ENCODE measurements around the gene PTMS. TPM values are rescaled to one million over a fixed set of nuclear protein-coding genes. Genes with fewer than 3 reads are reported as not detected.
A peak's percentile ranks its signal among the peaks of the same experiment; 100 is the strongest.

PTMS gene
- total and polyA plus RNA-seq, 8 donors: 41.0 to 276 (median 77.5) TPM

DNA sequence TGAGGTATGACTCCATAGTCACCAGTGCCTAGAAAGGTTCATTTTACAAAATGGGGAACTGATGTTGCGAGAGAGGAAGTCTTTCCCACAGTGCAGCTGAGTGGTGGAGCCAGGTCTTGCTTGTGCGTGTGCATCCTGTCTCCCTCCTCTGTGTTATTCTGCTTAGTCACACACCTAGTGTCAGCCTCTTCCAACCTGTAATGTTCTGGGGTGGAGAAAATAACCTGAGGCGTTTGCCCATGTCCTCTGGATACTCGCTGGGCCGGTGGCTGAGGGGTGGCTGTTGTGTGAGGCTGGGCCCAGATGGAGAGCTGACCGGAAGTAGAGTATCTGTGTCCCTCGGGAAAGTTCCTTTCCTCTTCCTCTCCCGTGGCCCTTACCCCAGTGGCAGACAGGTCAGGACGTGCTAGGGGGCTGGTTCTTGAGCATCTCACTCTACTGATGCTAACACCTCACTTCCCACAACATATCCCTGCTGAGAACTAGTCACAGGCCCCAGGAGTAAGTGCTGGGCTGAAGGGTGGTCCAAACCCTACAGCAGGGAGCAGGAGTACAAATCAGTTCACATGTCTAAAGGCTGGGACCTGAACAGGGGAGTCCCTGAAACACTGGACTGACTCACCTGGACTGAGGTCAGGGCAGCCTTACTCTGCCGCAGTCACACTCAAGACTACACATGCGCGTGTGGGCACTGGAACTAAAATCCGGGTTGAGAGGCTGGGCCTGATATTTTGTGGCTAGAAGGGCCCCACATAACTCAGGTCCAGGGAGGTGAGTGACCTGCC, 20.2 kb upstream of the PTMS start:
- H3K27me3 ChIP-seq: no peaks in the 10 kb centered on the region
- 72 to 80% methylated on average over 13 of the region's 13 CpGs for WGBS, 2 donors
- no peak overlapping the region for H3K4me3 ChIP-seq
- DNase-seq (no peak), FAIRE-seq (no peak), ATAC-seq (peak in 3 of 4 donors; percentile 16 to 65 (median 65))
- H3K36me3 ChIP-seq: peaks cover 4 to 48% (median 30%) of the 10 kb centered on the region in 3 donors
- peak overlapping the region in 1 of 4 donors; percentile 33 for H3K27ac ChIP-seq
- intact Hi-C loops (cut with DNase I): no loop called here
- TF ChIP-seq, protein P1, sequence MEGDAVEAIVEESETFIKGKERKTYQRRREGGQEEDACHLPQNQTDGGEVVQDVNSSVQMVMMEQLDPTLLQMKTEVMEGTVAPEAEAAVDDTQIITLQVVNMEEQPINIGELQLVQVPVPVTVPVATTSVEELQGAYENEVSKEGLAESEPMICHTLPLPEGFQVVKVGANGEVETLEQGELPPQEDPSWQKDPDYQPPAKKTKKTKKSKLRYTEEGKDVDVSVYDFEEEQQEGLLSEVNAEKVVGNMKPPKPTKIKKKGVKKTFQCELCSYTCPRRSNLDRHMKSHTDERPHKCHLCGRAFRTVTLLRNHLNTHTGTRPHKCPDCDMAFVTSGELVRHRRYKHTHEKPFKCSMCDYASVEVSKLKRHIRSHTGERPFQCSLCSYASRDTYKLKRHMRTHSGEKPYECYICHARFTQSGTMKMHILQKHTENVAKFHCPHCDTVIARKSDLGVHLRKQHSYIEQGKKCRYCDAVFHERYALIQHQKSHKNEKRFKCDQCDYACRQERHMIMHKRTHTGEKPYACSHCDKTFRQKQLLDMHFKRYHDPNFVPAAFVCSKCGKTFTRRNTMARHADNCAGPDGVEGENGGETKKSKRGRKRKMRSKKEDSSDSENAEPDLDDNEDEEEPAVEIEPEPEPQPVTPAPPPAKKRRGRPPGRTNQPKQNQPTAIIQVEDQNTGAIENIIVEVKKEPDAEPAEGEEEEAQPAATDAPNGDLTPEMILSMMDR (IDR thresholded peaks at IDR 0.05): no peak
- no peaks in the 10 kb centered on the region for H3K4me1 ChIP-seq
- H3K9me3 ChIP-seq: no peaks in the 10 kb centered on the region

DNA sequence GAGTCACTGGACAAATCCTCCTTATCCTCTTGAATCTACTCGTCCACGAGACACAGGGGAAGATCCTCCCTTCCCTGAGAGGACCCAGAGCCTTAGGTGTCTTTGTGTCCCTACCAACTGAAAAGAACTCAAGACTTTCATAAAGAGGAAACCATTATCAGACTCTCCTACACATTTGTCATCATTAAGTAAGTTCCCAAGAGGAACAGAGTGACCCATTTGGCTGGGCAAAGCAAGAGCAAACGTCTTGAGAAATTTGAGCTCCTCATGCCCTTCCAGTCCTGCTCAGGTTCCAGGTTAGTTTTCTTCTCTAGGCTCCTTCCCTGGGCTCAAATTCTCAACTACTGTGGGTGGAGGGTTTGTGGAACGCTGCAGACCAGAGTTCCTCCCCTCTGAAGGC, 18.9 kb upstream of the PTMS start:
- Histone ChIP-seq H3K4me1 (peaks cover 6 to 8% (median 6%) of the 10 kb centered on the region in 3 donors), H3K9me3 (no peaks in the 10 kb centered on the region), H3K27ac (no peak overlapping the region), H3K27me3 (no peaks in the 10 kb centered on the region), H3K4me3 (no peak overlapping the region), H3K36me3 (peaks cover 4 to 55% (median 30%) of the 10 kb centered on the region in 3 donors)
- TF ChIP-seq, protein P1 (IDR thresholded peaks at IDR 0.05): no peak
- no peak for FAIRE-seq
- intact Hi-C loops (cut with DNase I): no loop called here
- no peak for DNase-seq
- no peak for ATAC-seq
- 74 to 76% methylated on average over 4 of the region's 4 CpGs for WGBS, 2 donors

DNA sequence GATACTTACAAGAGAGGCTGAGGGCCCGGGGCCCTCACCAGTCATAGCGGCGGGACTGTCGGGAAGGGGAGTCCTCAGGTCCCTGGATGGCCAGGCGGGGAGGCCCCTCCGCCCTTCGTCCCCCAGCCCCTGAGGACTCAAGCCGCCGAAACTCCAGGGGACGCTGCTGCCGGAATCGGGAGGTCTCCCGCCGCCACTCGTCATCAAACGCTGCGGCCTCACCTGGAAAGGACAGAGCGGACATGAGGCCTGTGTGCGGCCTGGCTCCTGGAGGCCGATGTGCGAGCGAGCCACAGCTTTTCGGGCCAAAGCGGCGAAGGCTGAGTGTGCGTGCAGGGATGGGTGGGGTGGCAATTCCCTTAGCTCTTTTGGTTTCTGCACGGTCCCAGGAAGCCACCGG, 17.4 kb upstream of the PTMS start:
- H3K36me3 ChIP-seq: peaks cover 4 to 55% (median 30%) of the 10 kb centered on the region in 3 donors
- intact Hi-C loops (cut with DNase I): no loop called here
- H3K4me1 ChIP-seq: peaks cover 7 to 9% (median 8%) of the 10 kb centered on the region in 3 donors
- DNase-seq: no peak
- no peak for FAIRE-seq
- 91 to 97% methylated on average over 28 of the region's 28 CpGs for WGBS, 2 donors
- H3K9me3 ChIP-seq: no peaks in the 10 kb centered on the region
- no peak overlapping the region for H3K27ac ChIP-seq
- TF ChIP-seq, protein P1 (IDR thresholded peaks at IDR 0.05): no peak
- H3K27me3 ChIP-seq: no peaks in the 10 kb centered on the region
- ATAC-seq: no peak
- no peak overlapping the region for H3K4me3 ChIP-seq

DNA sequence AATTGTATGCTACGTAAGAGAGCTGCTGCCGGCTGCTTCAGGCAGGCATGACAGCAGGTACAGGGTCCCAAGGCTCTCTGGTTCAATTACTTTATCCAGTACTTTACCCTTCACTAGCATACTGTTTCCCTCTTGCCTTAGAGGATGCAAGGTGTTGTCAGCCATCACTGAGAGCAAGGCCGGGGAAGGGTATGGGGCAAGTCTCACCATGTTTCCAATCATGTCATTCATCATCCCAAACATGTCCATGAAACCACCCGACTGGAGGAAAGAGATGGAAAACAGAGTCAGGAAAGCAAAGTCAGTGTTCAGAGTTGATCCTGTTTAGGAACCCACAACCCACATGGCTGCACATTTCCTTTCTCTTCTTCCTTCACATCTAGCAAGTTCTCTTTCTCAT, 15.7 kb upstream of the PTMS start:
- intact Hi-C loops (cut with DNase I): no loop called here

More for the DNA sequence above, 15.7 kb upstream of the PTMS start:
- ATAC-seq (no peak), DNase-seq (no peak), FAIRE-seq (no peak)
- WGBS, 2 donors: 83 to 86% methylated on average over 4 of the region's 4 CpGs
- Histone ChIP-seq H3K36me3 (peaks cover 4 to 55% (median 30%) of the 10 kb centered on the region in 3 donors), H3K4me1 (peaks cover 7 to 11% (median 11%) of the 10 kb centered on the region in 3 donors), H3K4me3 (no peak overlapping the region), H3K27me3 (no peaks in the 10 kb centered on the region), H3K27ac (no peak overlapping the region), H3K9me3 (no peaks in the 10 kb centered on the region)
- TF ChIP-seq, protein P1 (IDR thresholded peaks at IDR 0.05): no peak

All from pancreas (tissue), 10 donors.